ENCODE data around the gene DKK3.

DNA sequence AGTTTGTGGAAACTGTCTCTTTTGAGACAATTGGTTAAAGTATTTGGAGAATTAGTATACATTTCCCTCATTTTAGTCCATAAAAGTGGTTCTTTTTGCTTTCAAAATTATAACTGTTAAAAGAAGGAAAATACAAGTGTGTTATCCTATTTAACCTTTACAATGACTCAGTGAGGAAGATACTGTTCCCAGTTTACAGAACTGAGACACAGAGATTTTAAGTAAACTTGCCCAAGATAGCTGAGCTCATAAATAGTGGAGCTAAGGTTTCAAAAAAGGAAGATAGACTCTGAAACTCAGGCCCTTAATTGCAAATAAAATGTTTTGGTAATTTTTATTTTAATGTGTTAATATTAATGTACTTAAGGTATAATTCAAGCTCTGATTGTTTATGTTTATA lies 58.9 kb downstream of the DKK3 start:
- TF ChIP-seq POLR2AphosphoS5 (IDR thresholded peaks at IDR 0.05) (no peak), POLR2A (IDR thresholded peaks at IDR 0.05; ENCODE audit: low read depth) (no peak)
- TF ChIP-seq, protein P1, sequence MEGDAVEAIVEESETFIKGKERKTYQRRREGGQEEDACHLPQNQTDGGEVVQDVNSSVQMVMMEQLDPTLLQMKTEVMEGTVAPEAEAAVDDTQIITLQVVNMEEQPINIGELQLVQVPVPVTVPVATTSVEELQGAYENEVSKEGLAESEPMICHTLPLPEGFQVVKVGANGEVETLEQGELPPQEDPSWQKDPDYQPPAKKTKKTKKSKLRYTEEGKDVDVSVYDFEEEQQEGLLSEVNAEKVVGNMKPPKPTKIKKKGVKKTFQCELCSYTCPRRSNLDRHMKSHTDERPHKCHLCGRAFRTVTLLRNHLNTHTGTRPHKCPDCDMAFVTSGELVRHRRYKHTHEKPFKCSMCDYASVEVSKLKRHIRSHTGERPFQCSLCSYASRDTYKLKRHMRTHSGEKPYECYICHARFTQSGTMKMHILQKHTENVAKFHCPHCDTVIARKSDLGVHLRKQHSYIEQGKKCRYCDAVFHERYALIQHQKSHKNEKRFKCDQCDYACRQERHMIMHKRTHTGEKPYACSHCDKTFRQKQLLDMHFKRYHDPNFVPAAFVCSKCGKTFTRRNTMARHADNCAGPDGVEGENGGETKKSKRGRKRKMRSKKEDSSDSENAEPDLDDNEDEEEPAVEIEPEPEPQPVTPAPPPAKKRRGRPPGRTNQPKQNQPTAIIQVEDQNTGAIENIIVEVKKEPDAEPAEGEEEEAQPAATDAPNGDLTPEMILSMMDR (IDR thresholded peaks at IDR 0.05): no peak
